H1 (cell line): ENCODE measurements around the gene LRRC4C. TPM values are rescaled to one million over a fixed set of nuclear protein-coding genes. Genes with fewer than 3 reads are reported as not detected.

ENCODE experiments used
- CTCF ChIA-PET: fragments of 300-600 bp; sonication (Branson Sonifier 250); formaldehyde crosslinking; loops from one replicate; lab custom pipeline; 2021; ENCODE audit not compliant: partially characterized antibody; lab: Charles Lee
- POLR2A ChIA-PET: fragments of 300-600 bp; sonication (Branson Sonifier 250); formaldehyde crosslinking; loops from one replicate; lab custom pipeline; 2021; ENCODE audit warnings: inconsistent platforms; ENCODE audit not compliant: partially characterized antibody; lab: Charles Lee
- DNase-seq, 2 experiments: peaks; one replicate each; pipeline versions ENCODE4 v3.0.0 to v3.0.0-alpha.2; 2010 to 2022; ENCODE audit warnings: low spot score in 2 of 2, low read depth in 1 of 2, mixed read lengths in 1 of 2
- FAIRE-seq: peaks from 2 replicates; lab custom pipeline; 2011; peaks lifted over from hg19 to GRCh38; lab: Jason Lieb, UNC
- H2AFZ ChIP-seq: 2 replicates; pipeline ENCODE4 v1.8.1; 2012; ENCODE audit warnings: low read length, inconsistent platforms
- H2AK5ac ChIP-seq: 2 replicates; pipeline ENCODE4 v1.6.1; 2013; ENCODE audit warnings: low read depth, low read length
- H2BK120ac ChIP-seq: replicated peaks from 2 replicates; pipeline ENCODE3; 2013; ENCODE audit warnings: low read depth, low read length, inconsistent platforms
- H2BK12ac ChIP-seq: 2 replicates; pipeline ENCODE4 v1.6.1; 2013; ENCODE audit warnings: low read depth, low read length
- H2BK15ac ChIP-seq: 2 replicates; pipeline ENCODE4 v1.6.1; 2013; ENCODE audit warnings: low read length
- H2BK20ac ChIP-seq: 2 replicates; pipeline ENCODE4 v1.6.1; 2013; ENCODE audit warnings: low read length
- H2BK5ac ChIP-seq: 2 replicates; pipeline ENCODE4 v1.6.1; 2013; ENCODE audit warnings: low read depth, low read length
- H3K14ac ChIP-seq: 2 replicates; pipeline ENCODE4 v1.6.1; 2013; ENCODE audit warnings: inconsistent platforms; ENCODE audit not compliant: insufficient read length
- H3K18ac ChIP-seq: 2 replicates; pipeline ENCODE4 v1.6.1; 2013; ENCODE audit warnings: low read length; ENCODE audit errors: extremely low read depth
- H3K23ac ChIP-seq: 2 replicates; pipeline ENCODE4 v1.6.1; 2013; ENCODE audit warnings: inconsistent platforms; ENCODE audit not compliant: insufficient read length
- H3K23me2 ChIP-seq: 2 replicates; pipeline ENCODE4 v1.6.1; 2013; ENCODE audit warnings: low read depth, low read length
- H3K27ac ChIP-seq: 2 replicates; pipeline ENCODE4 v1.6.1; 2011; ENCODE audit warnings: low read depth, low read length, inconsistent platforms
- H3K27me3 ChIP-seq, 4 experiments: replicated peaks in 1 of 4; 1 replicate in 1 of 4; 2 replicates in 3 of 4; pipeline versions ENCODE4 v1.6.1 to v1.8.1; 2011 to 2013; ENCODE audit warnings: low read length in 3 of 4, mild to moderate bottlenecking in 3 of 4, inconsistent platforms in 2 of 4, mixed read lengths in 2 of 4, moderate library complexity in 1 of 4; ENCODE audit not compliant: control insufficient read depth in 3 of 4, insufficient read depth in 3 of 4; ENCODE audit errors: extremely low read depth in 1 of 4
- H3K36me3 ChIP-seq, 4 experiments: 2 replicates each; pipeline versions ENCODE4 v1.6.1 to v1.8.1; 2011 to 2013; ENCODE audit warnings: mild to moderate bottlenecking in 4 of 4, low read length in 3 of 4, moderate library complexity in 2 of 4, control low read depth in 1 of 4, inconsistent platforms in 1 of 4; ENCODE audit not compliant: insufficient read depth in 4 of 4, control insufficient read depth in 2 of 4
- H3K4ac ChIP-seq: replicated peaks from 2 replicates; pipeline ENCODE3; 2013; ENCODE audit warnings: low read length, low read depth, mixed read lengths, inconsistent platforms; ENCODE audit not compliant: insufficient read length
- H3K4me1 ChIP-seq, 4 experiments: replicated peaks in 1 of 4; 1 replicate in 1 of 4; 2 replicates in 3 of 4; pipeline versions ENCODE4 v1.6.1 to v1.8.1; 2011 to 2013; ENCODE audit warnings: low read length in 3 of 4, inconsistent platforms in 2 of 4, mixed read lengths in 1 of 4; ENCODE audit not compliant: insufficient read depth in 4 of 4, control insufficient read depth in 3 of 4
- H3K4me2 ChIP-seq, 2 experiments: 2 replicates each; pipeline versions ENCODE4 v1.6.1 to v1.8.1; 2011 to 2013; ENCODE audit warnings: low read depth in 2 of 2, low read length in 2 of 2, control low read depth in 1 of 2, inconsistent platforms in 1 of 2, mild to moderate bottlenecking in 1 of 2; ENCODE audit not compliant: insufficient read depth in 1 of 2
- H3K4me3 ChIP-seq, 4 experiments: fragments of 200-600, 300-600 bp in 1 of 4; sonication (generic), shearing (Covaris generic), sonication (Bioruptor Twin) in 1 of 4; 2 replicates each; pipeline versions ENCODE4 v1.5.1 to v1.8.1; 2011 to 2016; ENCODE audit warnings: low read length in 4 of 4, low read depth in 3 of 4, control low read depth in 2 of 4, inconsistent platforms in 2 of 4, mild to moderate bottlenecking in 2 of 4, mixed read lengths in 1 of 4, moderate library complexity in 1 of 4; ENCODE audit not compliant: insufficient read depth in 2 of 4; ENCODE audit errors: extremely low read depth in 1 of 4
- H3K56ac ChIP-seq: replicated peaks from 2 replicates; pipeline ENCODE3; 2013; ENCODE audit warnings: low read depth, mild to moderate bottlenecking, mixed read lengths, low read length, inconsistent platforms; ENCODE audit not compliant: insufficient read length
- H3K79me1 ChIP-seq: 2 replicates; pipeline ENCODE4 v1.6.1; 2013; ENCODE audit warnings: low read depth, low read length, control low read depth
- H3K79me2 ChIP-seq, 2 experiments: 2 replicates each; pipeline versions ENCODE4 v1.6.1 to v1.8.1; 2012 to 2013; ENCODE audit warnings: low read length in 2 of 2, mild to moderate bottlenecking in 2 of 2, inconsistent platforms in 1 of 2; ENCODE audit not compliant: insufficient read depth in 2 of 2, control insufficient read depth in 1 of 2
- H3K9ac ChIP-seq, 4 experiments: replicated peaks in 1 of 4; 1 replicate in 1 of 4; 2 replicates in 3 of 4; pipeline versions ENCODE4 v1.6.1 to v1.8.1; 2011 to 2013; ENCODE audit warnings: low read depth in 3 of 4, low read length in 3 of 4, control low read depth in 2 of 4, mild to moderate bottlenecking in 2 of 4, moderate library complexity in 2 of 4, inconsistent platforms in 1 of 4; ENCODE audit errors: extremely low read depth in 1 of 4
- H3K9me3 ChIP-seq, 2 experiments: 2 replicates each; pipeline versions ENCODE4 v1.6.1 to v1.8.1; 2012 to 2013; ENCODE audit warnings: mild to moderate bottlenecking in 2 of 2, moderate library complexity in 2 of 2, control low read depth in 1 of 2, inconsistent platforms in 1 of 2, low read depth in 1 of 2, low read length in 1 of 2, mixed read lengths in 1 of 2; ENCODE audit not compliant: insufficient read depth in 2 of 2
- H4K20me1 ChIP-seq, 2 experiments: replicated peaks in 1 of 2; 2 replicates each; pipeline versions ENCODE3 to v1.8.1; 2011 to 2013; ENCODE audit warnings: inconsistent platforms in 2 of 2, low read length in 2 of 2, mild to moderate bottlenecking in 1 of 2; ENCODE audit not compliant: insufficient read depth in 2 of 2, control insufficient read depth in 1 of 2
- H4K5ac ChIP-seq: 2 replicates; pipeline ENCODE4 v1.6.1; 2013; ENCODE audit warnings: low read length, low read depth, mixed read lengths, inconsistent platforms; ENCODE audit not compliant: insufficient read length
- H4K8ac ChIP-seq: 2 replicates; pipeline ENCODE4 v1.8.0; 2013; ENCODE audit warnings: mild to moderate bottlenecking, moderate library complexity, low read length, inconsistent platforms; ENCODE audit not compliant: insufficient read depth; ENCODE audit errors: extremely low read depth
- H4K91ac ChIP-seq: replicated peaks from 2 replicates; pipeline ENCODE3; 2013; ENCODE audit warnings: low read length, mixed read lengths, inconsistent platforms; ENCODE audit not compliant: insufficient read length
- BACH1 ChIP-seq: IDR thresholded peaks from 2 replicates; pipeline ENCODE4 v1.6.1; 2012; ENCODE audit warnings: low read length, improper control_type of control experiment
- BCL11A ChIP-seq, 2 experiments: IDR thresholded peaks; one replicate each; pipeline ENCODE4 v1.6.1; 2011; ENCODE audit warnings: low read depth in 2 of 2, low read length in 2 of 2, mild to moderate bottlenecking in 2 of 2
- CHD2 ChIP-seq: IDR thresholded peaks from 2 replicates; pipeline ENCODE4 v1.6.1; 2012; ENCODE audit warnings: low read length, improper control_type of control experiment
- GABPA ChIP-seq: IDR thresholded peaks from 2 replicates; pipeline ENCODE4 v1.6.1; 2011; ENCODE audit warnings: mild to moderate bottlenecking, low read length, moderate library complexity, borderline replicate concordance; ENCODE audit not compliant: insufficient read depth
- HDAC2 ChIP-seq, 2 experiments: fragments of 300-600 bp in 1 of 2; sonication (generic) in 1 of 2; IDR thresholded peaks; 2 replicates each; pipeline ENCODE4 v1.6.1; 2011 to 2012; ENCODE audit warnings: low read depth in 2 of 2, low read length in 2 of 2, mild to moderate bottlenecking in 2 of 2, moderate library complexity in 2 of 2, borderline replicate concordance in 1 of 2, inconsistent platforms in 1 of 2
- HDAC6 ChIP-seq: IDR thresholded peaks from one replicate; pipeline ENCODE4 v1.7.1; 2012; ENCODE audit warnings: low read depth, mild to moderate bottlenecking, inconsistent platforms, low read length, moderate library complexity
- KDM4A ChIP-seq: IDR thresholded peaks from one replicate; pipeline ENCODE4 v1.7.1; 2012; ENCODE audit warnings: low read depth, mild to moderate bottlenecking, moderate library complexity, low read length, inconsistent platforms; ENCODE audit not compliant: severe bottlenecking
- RBBP5 ChIP-seq: IDR thresholded peaks from 2 replicates; pipeline ENCODE4 v1.7.1; 2012; ENCODE audit warnings: low read depth, mild to moderate bottlenecking, inconsistent platforms, low read length, moderate library complexity, borderline replicate concordance
- RXRA ChIP-seq: IDR thresholded peaks from 2 replicates; pipeline ENCODE4 v1.6.1; 2011; ENCODE audit warnings: low read depth, mild to moderate bottlenecking, low read length, moderate library complexity; ENCODE audit not compliant: insufficient read depth
- SAP30 ChIP-seq: fragments of 300-600 bp; sonication (generic); IDR thresholded peaks from 2 replicates; pipeline ENCODE4 v1.7.1; 2012; ENCODE audit warnings: low read length, moderate library complexity, mild to moderate bottlenecking, inconsistent platforms; ENCODE audit not compliant: insufficient read depth, insufficient replicate concordance
- SIN3A ChIP-seq, 2 experiments: IDR thresholded peaks in 1 of 2; conservative IDR thresholded peaks in 1 of 2; 2 replicates each; pipeline ENCODE4 v1.6.1; 2011 to 2012; ENCODE audit warnings: low read length in 2 of 2, improper control_type of control experiment in 1 of 2, low read depth in 1 of 2, mild to moderate bottlenecking in 1 of 2
- SP4 ChIP-seq: IDR thresholded peaks from 2 replicates; pipeline ENCODE4 v1.6.1; 2012; ENCODE audit warnings: low read length, inconsistent platforms
- TAF1 ChIP-seq: IDR thresholded peaks from 2 replicates; pipeline ENCODE4 v1.6.1; 2011; ENCODE audit warnings: mild to moderate bottlenecking, low read depth, low read length
- TEAD4 ChIP-seq: IDR thresholded peaks from 2 replicates; pipeline ENCODE4 v1.6.1; 2012; ENCODE audit warnings: low read depth, low read length, inconsistent platforms, mixed read lengths
- ZNF274 ChIP-seq: IDR thresholded peaks from 2 replicates; pipeline ENCODE4 v1.7.0; 2012; ENCODE audit warnings: low read length, borderline replicate concordance; ENCODE audit errors: extremely low read depth
- WGBS, 2 experiments: shearing (Covaris generic) in 1 of 2; methylation state at CpG; one replicate each; pipeline versions ENCODE4 v1.1.6 to v1.1.7; 2013 to 2015; ENCODE audit warnings: low lambda C conversion rate in 2 of 2, mixed read lengths in 2 of 2, inconsistent platforms in 1 of 2, low coverage in 1 of 2, missing lambda C conversion rate in 1 of 2; ENCODE audit not compliant: insufficient replicate concordance in 2 of 2, insufficient coverage in 1 of 2, insufficient read length in 1 of 2; ENCODE audit errors: extremely low coverage in 1 of 2, missing lambda C conversion rate in 1 of 2; 5-methylcytosine and 5-hydroxymethylcytosine counted together
- polyA plus RNA-seq, 7 experiments: library from polyadenylated mRNA; depleted of rRNA in 3 of 7; stranded (reverse) in 5 of 7; unstranded in 2 of 7; fragments of >200 nt in 5 of 7; fragments of 200-250 nt in 2 of 7; gene quantifications; 1 replicate in 5 of 7; 2 replicates in 1 of 7; 4 replicates in 1 of 7; pipeline versions ENCODE4 v1.2.1 to v1.2.3, GENCODE V29; 2011 to 2013; ENCODE audit warnings: missing spikeins in 2 of 7, mixed read lengths in 2 of 7
- total RNA-seq: library from RNA; stranded (reverse); fragmentation: NEBNext Ultra II Directional; extraction: Animal tissue kit (Norgen Biotek cat#: 25700); gene quantifications from 2 replicates; pipeline ENCODE4 v1.2.1, GENCODE V29; 2021

The LRRC4C gene
- total and polyA plus RNA-seq, 2 of the 8 experiments (the other 6 are each of a cell fraction or from before 2014, with no cell fraction given): 0.23 to 2.2 TPM

- no peak for FAIRE-seq
- no peak overlapping the region for H4K5ac ChIP-seq
Observed at GRCh38 chr11:40271361-40271760, 1188.1 kb downstream of the LRRC4C start.

More at GRCh38 chr11:40271361-40271760, 1188.1 kb downstream of the LRRC4C start:
- no peak overlapping the region for H2BK20ac ChIP-seq
- no peaks in the 10 kb centered on the region for H3K79me1 ChIP-seq
- H3K9me3 ChIP-seq: no peaks in the 10 kb centered on the region
- H4K20me1 ChIP-seq: no peaks in the 10 kb centered on the region
- H2AFZ ChIP-seq: no peak overlapping the region
- no peak overlapping the region for H3K4me2 ChIP-seq
- no peak overlapping the region for H3K9ac ChIP-seq
- 93% methylated on average over 5 of the region's 5 CpGs; no CpG with 5 or more reads in 1 of the 2 experiments for WGBS, 2 experiments
- H2BK5ac ChIP-seq: no peak overlapping the region
- no peak overlapping the region for H2AK5ac ChIP-seq
- H3K4me1 ChIP-seq: no peaks in the 10 kb centered on the region
- no peak overlapping the region for H3K4me3 ChIP-seq
- CTCF ChIA-PET: interaction anchor here (2.0 kb wide), 1 partner anchor 23 kb away, joined by 7 read pairs; no protein-coding TSS in a partner anchor
- no peak for DNase-seq
- no peak overlapping the region for H3K23ac ChIP-seq
- POLR2A ChIA-PET: no interaction called here
- no peak overlapping the region for H3K4ac ChIP-seq
- H3K27ac ChIP-seq: no peak overlapping the region
- no peak overlapping the region for H3K14ac ChIP-seq
- H3K18ac ChIP-seq: no peak overlapping the region
- no peak overlapping the region for H3K56ac ChIP-seq
- H3K23me2 ChIP-seq: no peaks in the 10 kb centered on the region; the same call in 1 of the 2 replicates
- H4K91ac ChIP-seq: no peak overlapping the region
- H2BK15ac ChIP-seq: no peak overlapping the region
- H3K27me3 ChIP-seq: no peaks in the 10 kb centered on the region
- TF ChIP-seq BACH1: no peak
- TF ChIP-seq SAP30: no peak
- TF ChIP-seq RBBP5: no peak
- no peak for TF ChIP-seq GABPA
- TF ChIP-seq SIN3A (conservative IDR thresholded peaks at IDR 0.05 in 1 of 2, IDR thresholded peaks at IDR 0.05 in 1 of 2; ENCODE audit: low read depth in 1 of 2, low read length in 2 of 2): no peak
- TF ChIP-seq CHD2: no peak
- TF ChIP-seq RXRA: no peak
- TF ChIP-seq TEAD4: no peak
- no peak for TF ChIP-seq KDM4A
- no peak for TF ChIP-seq ZNF274
- no peak for TF ChIP-seq BCL11A (IDR thresholded peaks at IDR 0.05; ENCODE audit: low read depth in 2 of 2, low read length in 2 of 2)
- no peak for TF ChIP-seq HDAC2 (IDR thresholded peaks at IDR 0.05; ENCODE audit: borderline replicate concordance in 1 of 2, low read depth in 2 of 2, low read length in 2 of 2)
- TF ChIP-seq TAF1: no peak
- no peak for TF ChIP-seq SP4
- TF ChIP-seq HDAC6: no peak
- TF ChIP-seq, all 59 proteins: peak for 0
- Histone ChIP-seq H2BK12ac (no peak overlapping the region), H3K36me3 (no peaks in the 10 kb centered on the region), H4K8ac (no peak overlapping the region), H3K79me2 (no peaks in the 10 kb centered on the region), H2BK120ac (no peak overlapping the region)
